MCF 10A (cell line): ENCODE data around the gene GAB4. TPM values are rescaled to one million over a fixed set of nuclear protein-coding genes. Genes with fewer than 3 reads are reported as not detected.

Source experiments
- BruUV-seq: library from RNA; stranded (reverse); fragments of 400-500 nt; replicated peaks from 2 replicates; lab custom pipeline; 2021; lab: Mats Ljungman, UMichigan
- CTCF ChIA-PET: fragments of 300-600 bp; sonication (Branson Sonifier 250); formaldehyde crosslinking; extraction: SDS; loops from one replicate; lab custom pipeline; 2021; ENCODE audit warnings: antibody characterized with exemption, inconsistent platforms; lab: Yijun Ruan, JAX
- POLR2A ChIA-PET: fragments of 300-600, 350-650 bp; sonication (Branson Sonifier 250); formaldehyde crosslinking; extraction: SDS; loops from one replicate; lab custom pipeline; 2020; ENCODE audit warnings: antibody characterized with exemption, inconsistent platforms; lab: Yijun Ruan, JAX
- DNase-seq: peaks from one replicate; pipeline ENCODE4 v3.0.0-alpha.2; 2018; ENCODE audit not compliant: unreplicated experiment
- H3K27ac Mint-ChIP-seq: one replicate; pipeline ENCODE4 v1.8.0; 2022; ENCODE audit warnings: mild to moderate bottlenecking, low read depth, mixed read lengths; ENCODE audit not compliant: unreplicated experiment
- H3K27me3 Mint-ChIP-seq: one replicate; pipeline ENCODE4 v1.8.0; 2022; ENCODE audit warnings: mixed read lengths; ENCODE audit not compliant: insufficient read depth, unreplicated experiment
- H3K36me3 Mint-ChIP-seq: one replicate; pipeline ENCODE4 v1.8.0; 2022; ENCODE audit warnings: mild to moderate bottlenecking, moderate library complexity, mixed read lengths; ENCODE audit not compliant: insufficient read depth, unreplicated experiment
- H3K4me1 Mint-ChIP-seq: one replicate; pipeline ENCODE4 v1.8.0; 2022; ENCODE audit warnings: mixed read lengths; ENCODE audit not compliant: insufficient read depth, unreplicated experiment
- H3K4me3 Mint-ChIP-seq: one replicate; pipeline ENCODE4 v1.8.0; 2022; ENCODE audit warnings: mild to moderate bottlenecking, moderate library complexity, mixed read lengths; ENCODE audit not compliant: unreplicated experiment
- H3K9me3 Mint-ChIP-seq: one replicate; pipeline ENCODE4 v1.8.0; 2022; ENCODE audit warnings: mixed read lengths; ENCODE audit not compliant: unreplicated experiment
- intact Hi-C: fragments of 100-400 bp; cut with micrococcal nuclease; formaldehyde crosslinking; loops from 2 replicates; pipeline ENCODE4 v1.14.1; 2022
- total RNA-seq: library from RNA; stranded (reverse); gene quantifications from 2 replicates; pipeline ENCODE4 v1.2.3, GENCODE V29; 2022
- TF ChIP-seq, protein P1 (sequence below): fragments of 200-600 bp; IDR thresholded peaks from one replicate; pipeline ENCODE4 v1.8.0; 2022; ENCODE audit warnings: antibody characterized with exemption, mild to moderate bottlenecking; ENCODE audit not compliant: unreplicated experiment

The GAB4 gene
- total RNA-seq, 1 experiment from 2014 or later = not detected

DNA sequence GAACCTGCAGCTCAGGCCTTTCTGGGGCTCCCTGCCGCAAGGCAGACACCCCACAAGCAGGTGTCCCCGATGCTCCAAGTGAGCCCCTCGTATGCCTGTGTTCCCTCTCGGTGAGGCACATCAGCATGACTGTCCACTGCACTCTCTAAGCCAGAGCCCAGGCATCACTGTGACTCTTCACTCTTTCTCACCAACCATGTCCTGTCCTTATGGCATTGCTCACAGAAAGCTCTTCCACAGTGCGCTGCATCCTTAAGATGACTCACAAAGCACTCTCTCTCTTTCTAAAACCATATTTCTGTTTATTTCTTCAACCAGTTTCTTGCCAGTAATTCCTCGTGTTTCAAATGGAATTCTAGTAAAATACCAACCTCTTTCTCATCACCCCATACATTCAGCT lies 18.1 kb downstream of the GAB4 start:
- BruUV-seq = no TSS peak
- Mint-ChIP-seq H3K4me1 (no peaks in the 10 kb centered on the region), H3K27ac (no peak overlapping the region), H3K27me3 (peaks cover 32% of the 10 kb centered on the region), H3K36me3 (peaks cover 2% of the 10 kb centered on the region), H3K4me3 (no peak overlapping the region), H3K9me3 (peaks cover 24% of the 10 kb centered on the region)
- ChIA-PET POLR2A (no interaction called here), CTCF (no interaction called here)
- TF ChIP-seq, protein P1, sequence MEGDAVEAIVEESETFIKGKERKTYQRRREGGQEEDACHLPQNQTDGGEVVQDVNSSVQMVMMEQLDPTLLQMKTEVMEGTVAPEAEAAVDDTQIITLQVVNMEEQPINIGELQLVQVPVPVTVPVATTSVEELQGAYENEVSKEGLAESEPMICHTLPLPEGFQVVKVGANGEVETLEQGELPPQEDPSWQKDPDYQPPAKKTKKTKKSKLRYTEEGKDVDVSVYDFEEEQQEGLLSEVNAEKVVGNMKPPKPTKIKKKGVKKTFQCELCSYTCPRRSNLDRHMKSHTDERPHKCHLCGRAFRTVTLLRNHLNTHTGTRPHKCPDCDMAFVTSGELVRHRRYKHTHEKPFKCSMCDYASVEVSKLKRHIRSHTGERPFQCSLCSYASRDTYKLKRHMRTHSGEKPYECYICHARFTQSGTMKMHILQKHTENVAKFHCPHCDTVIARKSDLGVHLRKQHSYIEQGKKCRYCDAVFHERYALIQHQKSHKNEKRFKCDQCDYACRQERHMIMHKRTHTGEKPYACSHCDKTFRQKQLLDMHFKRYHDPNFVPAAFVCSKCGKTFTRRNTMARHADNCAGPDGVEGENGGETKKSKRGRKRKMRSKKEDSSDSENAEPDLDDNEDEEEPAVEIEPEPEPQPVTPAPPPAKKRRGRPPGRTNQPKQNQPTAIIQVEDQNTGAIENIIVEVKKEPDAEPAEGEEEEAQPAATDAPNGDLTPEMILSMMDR = no peak
- no peak for DNase-seq
- intact Hi-C loops = no loop called here

DNA sequence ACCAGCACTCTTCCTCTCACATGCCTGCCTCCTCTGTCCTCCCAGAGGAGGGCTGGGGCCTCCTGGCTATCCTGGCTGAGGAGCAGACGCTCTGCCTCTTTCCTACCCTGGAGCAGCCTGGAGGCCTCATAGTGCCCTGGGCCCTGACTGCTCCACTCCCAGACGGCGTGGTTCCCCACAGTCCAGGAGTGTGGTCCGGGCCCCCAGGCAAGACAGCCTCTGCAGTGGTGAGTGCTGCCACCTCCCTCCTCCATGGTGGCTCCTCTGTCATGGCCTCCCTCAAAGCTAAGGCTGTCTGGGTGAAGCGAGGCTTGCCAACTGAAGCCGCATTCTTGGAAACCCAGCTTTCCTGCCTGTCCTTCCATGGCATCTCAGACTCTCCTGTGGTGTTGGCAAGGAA lies 19.8 kb downstream of the GAB4 start:
- Mint-ChIP-seq H3K27me3 (peaks cover 23% of the 10 kb centered on the region), H3K36me3 (peaks cover 5% of the 10 kb centered on the region), H3K4me3 (no peak overlapping the region), H3K9me3 (peaks cover 20% of the 10 kb centered on the region), H3K4me1 (no peaks in the 10 kb centered on the region), H3K27ac (no peak overlapping the region)
- DNase-seq = no peak
- ChIA-PET POLR2A (no interaction called here), CTCF (no interaction called here)
- intact Hi-C loops = no loop called here
- BruUV-seq = no TSS peak
- TF ChIP-seq, protein P1 = no peak

DNA sequence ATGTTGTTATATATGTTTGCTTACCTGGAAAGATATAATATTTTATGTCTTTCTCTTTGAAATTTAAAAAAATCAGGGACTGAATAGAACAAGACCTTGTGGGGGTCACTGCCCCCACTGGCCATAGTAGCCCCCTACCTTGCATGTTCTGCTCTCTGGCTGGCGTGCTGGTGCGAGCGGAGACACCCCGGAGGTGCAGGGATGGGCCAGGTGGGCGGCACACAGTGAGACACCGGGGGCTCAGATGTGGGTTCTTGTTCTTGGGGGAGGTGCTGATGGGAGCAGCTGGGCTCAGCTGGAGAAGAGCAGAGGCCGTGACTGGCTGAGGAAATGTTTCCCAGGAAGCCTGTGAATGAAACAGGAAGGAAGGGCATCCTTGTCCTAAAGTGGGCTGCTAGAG lies 20.2 kb downstream of the GAB4 start:
- H3K27ac Mint-ChIP-seq = no peak overlapping the region
- intact Hi-C loops = no loop called here
- POLR2A ChIA-PET = no interaction called here
- peaks cover 21% of the 10 kb centered on the region for H3K9me3 Mint-ChIP-seq
- CTCF ChIA-PET = no interaction called here
- no peaks in the 10 kb centered on the region for H3K4me1 Mint-ChIP-seq
- TF ChIP-seq, protein P1 = no peak
- DNase-seq = no peak
- no peak overlapping the region for H3K4me3 Mint-ChIP-seq
- peaks cover 5% of the 10 kb centered on the region for H3K36me3 Mint-ChIP-seq
- no TSS peak for BruUV-seq
- peaks cover 19% of the 10 kb centered on the region for H3K27me3 Mint-ChIP-seq

DNA sequence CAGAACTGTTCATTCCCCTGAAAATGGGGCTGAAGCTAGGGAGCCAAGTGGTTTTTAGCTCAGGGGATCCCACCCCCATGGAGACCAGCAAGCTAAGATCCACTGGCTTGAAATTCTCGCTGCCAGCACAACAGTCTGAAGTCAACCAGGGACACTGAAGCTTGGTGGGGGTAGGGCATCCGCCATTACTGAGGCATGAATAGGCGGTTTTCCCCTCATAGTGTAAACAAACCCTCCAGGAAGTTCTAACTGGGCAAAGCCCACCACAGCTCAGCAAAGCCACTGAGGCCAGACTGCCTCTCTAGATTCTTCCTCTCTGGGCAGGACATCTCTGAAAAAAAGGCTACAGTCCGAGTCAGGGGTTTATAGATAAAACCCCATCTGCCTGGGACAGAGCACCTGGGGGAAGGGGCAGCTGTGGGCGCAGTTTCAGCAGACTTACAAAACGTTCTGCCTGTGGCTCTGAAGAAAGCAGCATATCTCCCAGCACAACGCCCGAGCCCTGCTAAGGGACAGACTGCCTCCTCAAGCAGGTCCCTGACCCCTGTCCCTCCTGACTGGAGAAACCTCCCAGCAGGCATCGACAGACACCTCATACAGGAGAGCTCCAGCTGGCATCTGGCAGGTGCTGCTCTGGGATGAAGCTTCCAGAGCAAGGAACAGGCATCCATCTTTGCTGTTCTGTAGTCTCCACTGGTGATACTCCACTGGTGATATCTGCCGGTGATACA lies 32.7 kb downstream of the GAB4 start:
- intact Hi-C loops = no loop called here
- Mint-ChIP-seq H3K27ac (no peak overlapping the region), H3K4me3 (no peak overlapping the region), H3K27me3 (peaks cover 57% of the 10 kb centered on the region), H3K9me3 (no peaks in the 10 kb centered on the region), H3K36me3 (no peaks in the 10 kb centered on the region), H3K4me1 (no peaks in the 10 kb centered on the region)
- no TSS peak for BruUV-seq
- ChIA-PET POLR2A (no interaction called here), CTCF (interaction anchor here (1.4 kb wide), 1 partner anchor 36 kb away, joined by 3 read pairs; no protein-coding TSS in a partner anchor)
- DNase-seq = no peak
- TF ChIP-seq, protein P1 = no peak
